IPS DF 6.9 (cell line): Measurements from ENCODE around the gene DES.

ENCODE experiments used
- DNase-seq: peaks from one replicate; pipeline ENCODE4 v3.0.0-alpha.2; 2013; ENCODE audit warnings: low read depth, low spot score
- H3K27ac ChIP-seq: one replicate; pipeline ENCODE4 v1.5.1; 2013; ENCODE audit warnings: low read length, control low read depth
- H3K27me3 ChIP-seq: 2 replicates; pipeline ENCODE4 v1.6.1; 2013; ENCODE audit warnings: mild to moderate bottlenecking, low read length; ENCODE audit not compliant: control insufficient read depth, insufficient read depth
- H3K36me3 ChIP-seq: 2 replicates; pipeline ENCODE4 v1.6.1; 2013; ENCODE audit warnings: low read length; ENCODE audit not compliant: control insufficient read depth, insufficient read depth
- H3K4me1 ChIP-seq: 2 replicates; pipeline ENCODE4 v1.6.1; 2013; ENCODE audit warnings: low read length; ENCODE audit not compliant: control insufficient read depth, insufficient read depth
- H3K4me3 ChIP-seq: 2 replicates; pipeline ENCODE4 v1.5.1; 2013; ENCODE audit warnings: mild to moderate bottlenecking, low read length
- H3K9me3 ChIP-seq: 2 replicates; pipeline ENCODE4 v1.6.1; 2013; ENCODE audit warnings: low read length, inconsistent platforms; ENCODE audit not compliant: control insufficient read depth, insufficient read depth
- WGBS: extraction: QIAGEN DNeasy Blood & Tissue Kit; methylation state at CpG from one replicate; pipeline ENCODE4 v1.1.7; 2013; ENCODE audit warnings: mixed read lengths, missing lambda C conversion rate; ENCODE audit not compliant: insufficient read length, insufficient coverage; 5-methylcytosine and 5-hydroxymethylcytosine counted together

DES gene

DNA sequence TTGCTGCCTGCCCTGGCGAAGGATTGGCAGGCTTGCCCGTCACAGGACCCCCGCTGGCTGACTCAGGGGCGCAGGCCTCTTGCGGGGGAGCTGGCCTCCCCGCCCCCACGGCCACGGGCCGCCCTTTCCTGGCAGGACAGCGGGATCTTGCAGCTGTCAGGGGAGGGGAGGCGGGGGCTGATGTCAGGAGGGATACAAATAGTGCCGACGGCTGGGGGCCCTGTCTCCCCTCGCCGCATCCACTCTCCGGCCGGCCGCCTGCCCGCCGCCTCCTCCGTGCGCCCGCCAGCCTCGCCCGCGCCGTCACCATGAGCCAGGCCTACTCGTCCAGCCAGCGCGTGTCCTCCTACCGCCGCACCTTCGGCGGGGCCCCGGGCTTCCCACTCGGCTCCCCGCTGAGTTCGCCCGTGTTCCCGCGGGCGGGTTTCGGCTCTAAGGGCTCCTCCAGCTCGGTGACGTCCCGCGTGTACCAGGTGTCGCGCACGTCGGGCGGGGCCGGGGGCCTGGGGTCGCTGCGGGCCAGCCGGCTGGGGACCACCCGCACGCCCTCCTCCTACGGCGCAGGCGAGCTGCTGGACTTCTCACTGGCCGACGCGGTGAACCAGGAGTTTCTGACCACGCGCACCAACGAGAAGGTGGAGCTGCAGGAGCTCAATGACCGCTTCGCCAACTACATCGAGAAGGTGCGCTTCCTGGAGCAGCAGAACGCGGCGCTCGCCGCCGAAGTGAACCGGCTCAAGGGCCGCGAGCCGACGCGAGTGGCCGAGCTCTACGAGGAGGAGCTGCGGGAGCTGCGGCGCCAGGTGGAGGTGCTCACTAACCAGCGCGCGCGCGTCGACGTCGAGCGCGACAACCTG is at the start of gene DES:
Gene DES (plus strand): TSS at position 223 of the 857 bp plus-strand sequence. CDS start 86 bp downstream, at position 309.
- DNase-seq: no peak
- H3K27ac ChIP-seq: no peak within 1 kb of the TSS

DNA sequence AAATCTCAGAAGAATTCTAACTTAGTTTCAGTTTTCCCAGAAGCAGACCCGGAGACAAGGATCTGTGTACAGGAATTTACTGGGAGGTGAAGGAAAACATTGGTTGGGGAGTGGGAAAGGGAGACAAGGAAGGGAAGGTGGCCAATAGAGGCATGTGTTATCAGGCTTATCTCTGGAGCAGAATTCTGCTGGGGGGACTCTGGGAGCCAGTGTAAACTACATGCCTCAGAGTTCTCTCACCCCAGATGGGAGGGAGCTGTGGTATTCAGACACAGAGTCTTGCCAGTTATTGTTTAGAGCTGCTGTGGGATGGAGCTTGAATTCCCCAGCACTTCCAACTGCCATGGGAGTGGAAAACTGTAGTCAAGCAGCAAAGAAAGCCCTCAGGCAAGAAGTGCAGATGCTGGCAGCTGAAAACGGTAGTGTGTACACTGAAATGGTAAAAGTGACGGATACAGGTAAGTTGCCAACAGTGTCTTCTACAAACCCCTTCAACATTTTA is 49.4 kb upstream of the DES start:
- Histone ChIP-seq H3K4me1 (no peaks in the 10 kb centered on the region), H3K4me3 (no peak overlapping the region), H3K36me3 (no peaks in the 10 kb centered on the region), H3K9me3 (no peaks in the 10 kb centered on the region), H3K27me3 (no peaks in the 10 kb centered on the region), H3K27ac (no peak overlapping the region)
- DNase-seq: no peak
- WGBS: no CpG with 5 or more reads among the region's 3 CpGs

More for the DNA sequence above, at the start of gene DES:
- Histone ChIP-seq H3K9me3 (no peaks in the 10 kb centered on the region), H3K4me3 (peak within 1 kb of the TSS; percentile 21; the same call in 1 of the 2 replicates), H3K36me3 (no peaks in the 10 kb centered on the region), H3K4me1 (peaks cover 9% of the 10 kb centered on the region), H3K27me3 (peaks cover 8% of the 10 kb centered on the region; the same call in 1 of the 2 replicates)
- WGBS: no CpG with 5 or more reads among the region's 98 CpGs

DNA sequence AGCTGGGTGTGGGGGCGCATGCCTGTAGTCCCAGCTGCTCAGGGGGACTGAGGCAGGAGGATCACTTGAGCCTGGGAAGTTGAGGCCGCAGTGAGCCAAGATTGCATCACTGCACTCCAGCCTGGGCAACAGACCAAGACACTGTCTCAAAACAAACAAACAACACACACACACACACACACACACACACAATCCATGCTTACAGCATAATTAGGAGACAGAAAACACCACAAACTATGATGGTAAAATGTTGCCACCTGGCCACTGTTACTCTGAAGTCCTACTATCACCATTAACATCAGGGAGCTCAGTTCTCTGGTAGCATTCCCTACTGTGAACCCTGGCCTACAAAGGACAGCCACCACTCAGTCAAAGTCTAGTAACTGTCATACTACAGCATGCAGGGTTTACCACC is 48.7 kb upstream of the DES start:
- no peak for DNase-seq
- WGBS: no CpG with 5 or more reads among the region's 2 CpGs

GRCh38 chr2:219378163-219378851 is 39.9 kb upstream of the DES start:
- no peaks in the 10 kb centered on the region for H3K4me1 ChIP-seq
- DNase-seq: no peak
- WGBS: no CpG with 5 or more reads among the region's 13 CpGs
- H3K27me3 ChIP-seq: no peaks in the 10 kb centered on the region
- peaks cover 17% of the 10 kb centered on the region for H3K36me3 ChIP-seq
- H3K27ac ChIP-seq: no peak overlapping the region
- H3K4me3 ChIP-seq: no peak overlapping the region
- H3K9me3 ChIP-seq: no peaks in the 10 kb centered on the region

More for the DNA sequence above, 48.7 kb upstream of the DES start:
- no peaks in the 10 kb centered on the region for H3K36me3 ChIP-seq
- H3K9me3 ChIP-seq: no peaks in the 10 kb centered on the region
- H3K27ac ChIP-seq: no peak overlapping the region
- H3K4me1 ChIP-seq: no peaks in the 10 kb centered on the region
- no peak overlapping the region for H3K4me3 ChIP-seq
- H3K27me3 ChIP-seq: no peaks in the 10 kb centered on the region

GRCh38 chr2:219380926-219381325 is 37.3 kb upstream of the DES start:
- no peaks in the 10 kb centered on the region for H3K4me1 ChIP-seq
- DNase-seq: no peak
- no peaks in the 10 kb centered on the region for H3K9me3 ChIP-seq
- no peak overlapping the region for H3K4me3 ChIP-seq
- peaks cover 27% of the 10 kb centered on the region for H3K36me3 ChIP-seq
- H3K27me3 ChIP-seq: no peaks in the 10 kb centered on the region
- no peak overlapping the region for H3K27ac ChIP-seq

GRCh38 chr2:219381448-219381847 is 36.7 kb upstream of the DES start:
- Histone ChIP-seq H3K27me3 (no peaks in the 10 kb centered on the region), H3K4me3 (no peak overlapping the region), H3K9me3 (no peaks in the 10 kb centered on the region), H3K36me3 (peaks cover 31% of the 10 kb centered on the region), H3K4me1 (no peaks in the 10 kb centered on the region), H3K27ac (no peak overlapping the region)
- no peak for DNase-seq
- no CpG with 5 or more reads among the region's 9 CpGs for WGBS

- no CpG with 5 or more reads among the region's 15 CpGs for WGBS
- Histone ChIP-seq H3K9me3 (no peaks in the 10 kb centered on the region), H3K4me1 (no peaks in the 10 kb centered on the region), H3K27ac (no peak overlapping the region), H3K36me3 (peaks cover 31% of the 10 kb centered on the region), H3K4me3 (no peak overlapping the region), H3K27me3 (no peaks in the 10 kb centered on the region)
- DNase-seq: no peak
Measured at GRCh38 chr2:219384083-219384713, 34.0 kb upstream of the DES start.

GRCh38 chr2:219384859-219385258 is 33.3 kb upstream of the DES start:
- Histone ChIP-seq H3K36me3 (peaks cover 31% of the 10 kb centered on the region), H3K27ac (no peak overlapping the region), H3K9me3 (no peaks in the 10 kb centered on the region), H3K4me3 (no peak overlapping the region), H3K27me3 (no peaks in the 10 kb centered on the region), H3K4me1 (no peaks in the 10 kb centered on the region)
- DNase-seq: no peak
- no CpG with 5 or more reads among the region's 2 CpGs for WGBS

- DNase-seq: no peak
- Histone ChIP-seq H3K4me1 (no peaks in the 10 kb centered on the region), H3K27ac (no peak overlapping the region), H3K27me3 (no peaks in the 10 kb centered on the region), H3K9me3 (no peaks in the 10 kb centered on the region), H3K4me3 (no peak overlapping the region), H3K36me3 (peaks cover 31% of the 10 kb centered on the region)
- no CpG with 5 or more reads among the region's 19 CpGs for WGBS
Measured at GRCh38 chr2:219385958-219386520, 32.1 kb upstream of the DES start.
